HepG2 (cell line): ENCODE data around the gene HOXA10. TPM values are rescaled to one million over a fixed set of nuclear protein-coding genes. Genes with fewer than 3 reads are reported as not detected.

Experiments
- ATAC-seq: fragments of 200-7000 bp; cut with Tn5 transposase; 3 replicates; pipeline ENCODE4 v1.9.1; 2020; ENCODE audit warnings: mild to moderate bottlenecking, moderate library complexity
- BruUV-seq: library from RNA; stranded (reverse); fragments of 400-500 nt; replicated peaks from 2 replicates; lab custom pipeline; 2021; lab: Mats Ljungman, UMichigan
- CTCF ChIA-PET: fragments of 300-600 bp; formaldehyde crosslinking; extraction: SDS; loops from one replicate; lab custom pipeline; 2021; ENCODE audit warnings: low total read pairs, inconsistent platforms, low intra/inter-chr PET ratio; lab: Yijun Ruan, JAX
- POLR2A ChIA-PET: fragments of 350-600 bp; sonication (Branson Sonifier 250); formaldehyde crosslinking; loops from one replicate; lab custom pipeline; 2020; ENCODE audit warnings: antibody characterized with exemption, inconsistent platforms; lab: Yijun Ruan, JAX
- DNase-seq: peaks from one replicate; pipeline ENCODE4 v3.0.0-alpha.2; 2015; ENCODE audit warnings: low spot score
- FAIRE-seq: peaks from 3 replicates; lab custom pipeline; 2011; peaks lifted over from hg19 to GRCh38; lab: Jason Lieb, UNC
- H2AFZ ChIP-seq: one replicate; pipeline ENCODE4 v1.6.1; 2011; ENCODE audit warnings: low read length, inconsistent platforms
- H3K27ac ChIP-seq: fragments of 300-600 bp; 3 replicates; pipeline ENCODE4 v1.8.0; 2011; ENCODE audit warnings: mixed run types, mild to moderate bottlenecking, mixed read lengths, low read length, inconsistent platforms; ENCODE audit not compliant: insufficient read depth; ENCODE audit errors: extremely low read length
- H3K27me3 ChIP-seq, 2 experiments: fragments of 200-600 bp in 1 of 2; 2 replicates in 1 of 2; 3 replicates in 1 of 2; pipeline versions ENCODE4 v1.6.0 to v1.8.0; 2011; ENCODE audit warnings: low read length in 2 of 2, mild to moderate bottlenecking in 2 of 2, moderate library complexity in 2 of 2, inconsistent platforms in 1 of 2; ENCODE audit not compliant: insufficient read depth in 2 of 2, control insufficient read depth in 1 of 2
- H3K36me3 ChIP-seq, 2 experiments: fragments of 200-600 bp in 1 of 2; replicated peaks in 1 of 2; 2 replicates in 1 of 2; 3 replicates in 1 of 2; pipeline versions ENCODE4 v1.5.1 to v1.8.0; 2011; ENCODE audit warnings: low read length in 2 of 2, inconsistent platforms in 1 of 2; ENCODE audit not compliant: insufficient read depth in 2 of 2, control insufficient read depth in 1 of 2
- H3K4me1 ChIP-seq: 2 replicates; pipeline ENCODE4 v1.5.1; 2012; ENCODE audit warnings: low read length, inconsistent platforms; ENCODE audit not compliant: insufficient read depth
- H3K4me2 ChIP-seq: 2 replicates; pipeline ENCODE4 v1.6.0; 2011; ENCODE audit warnings: low read depth, low read length, inconsistent platforms
- H3K4me3 ChIP-seq, 3 experiments: fragments of 200-600 bp in 1 of 3; sonication (generic), shearing (Covaris generic) in 1 of 3; replicated peaks in 1 of 3; 2 replicates each; pipeline ENCODE4 v1.5.1; 2011 to 2016; ENCODE audit warnings: low read length in 3 of 3, inconsistent platforms in 2 of 3, low read depth in 2 of 3, mild to moderate bottlenecking in 2 of 3, control low read depth in 1 of 3, mixed read lengths in 1 of 3; ENCODE audit not compliant: insufficient read depth in 1 of 3
- H3K79me2 ChIP-seq: one replicate; pipeline ENCODE4 v1.6.1; 2011; ENCODE audit warnings: low read length, inconsistent platforms; ENCODE audit not compliant: insufficient read depth
- H3K9ac ChIP-seq: 2 replicates; pipeline ENCODE4 v1.6.0; 2011; ENCODE audit warnings: mild to moderate bottlenecking, low read depth, low read length, inconsistent platforms; ENCODE audit not compliant: insufficient read depth
- H3K9me3 ChIP-seq: 2 replicates; pipeline ENCODE4 v1.5.1; 2012; ENCODE audit warnings: mild to moderate bottlenecking, low read length
- H4K20me1 ChIP-seq: 2 replicates; pipeline ENCODE4 v1.6.0; 2011; ENCODE audit warnings: inconsistent platforms, mild to moderate bottlenecking, low read length, moderate library complexity; ENCODE audit not compliant: insufficient read depth
- EP300 ChIP-seq, 3 experiments: sonication (generic) in 1 of 3; formaldehyde crosslinking in 1 of 3; IDR thresholded peaks; 2 replicates each; pipeline versions ENCODE4 v1.5.1 to v1.6.1; 2011 to 2020; ENCODE audit warnings: low read depth in 2 of 3, low read length in 2 of 3, borderline replicate concordance in 1 of 3, improper control_type of control experiment in 1 of 3, mild to moderate bottlenecking in 1 of 3, missing genetic modification reagents in 1 of 3, moderate library complexity in 1 of 3
- EZH2 ChIP-seq: conservative IDR thresholded peaks from 2 replicates; pipeline ENCODE4 v1.6.1; 2012; ENCODE audit warnings: mild to moderate bottlenecking, low read depth, low read length, moderate library complexity
- NR2F1 ChIP-seq, 2 experiments: fragments of 450-650 bp in 1 of 2; formaldehyde crosslinking in 1 of 2; IDR thresholded peaks; 2 replicates each; pipeline versions ENCODE4 v1.5.0 to v1.6.1; 2016 to 2020; ENCODE audit warnings: mild to moderate bottlenecking in 1 of 2, missing compliant biosample characterization in 1 of 2, missing genetic modification reagents in 1 of 2, moderate library complexity in 1 of 2
- ONECUT2 ChIP-seq: sonication (generic); formaldehyde crosslinking; IDR thresholded peaks from 2 replicates; pipeline ENCODE4 v1.4.0; 2020; ENCODE audit warnings: missing genetic modification reagents
- ZNF317 ChIP-seq: sonication (generic); formaldehyde crosslinking; IDR thresholded peaks from 2 replicates; pipeline ENCODE4 v1.5.0; 2020; ENCODE audit warnings: mild to moderate bottlenecking, missing genetic modification reagents
- ZNF484 ChIP-seq: sonication (generic); formaldehyde crosslinking; IDR thresholded peaks from 2 replicates; pipeline ENCODE4 v1.5.1; 2020; ENCODE audit warnings: mild to moderate bottlenecking, low read depth, missing genetic modification reagents, borderline replicate concordance
- ZNF800 ChIP-seq: sonication (generic); formaldehyde crosslinking; IDR thresholded peaks from 2 replicates; pipeline ENCODE4 v1.4.0; 2020; ENCODE audit warnings: missing genetic modification reagents
- ZNF878 ChIP-seq: sonication (generic); formaldehyde crosslinking; IDR thresholded peaks from 2 replicates; pipeline ENCODE4 v1.8.1; 2023; ENCODE audit warnings: mild to moderate bottlenecking, missing genetic modification reagents, moderate library complexity
- ZSCAN21 ChIP-seq: sonication (generic); formaldehyde crosslinking; IDR thresholded peaks from 2 replicates; pipeline ENCODE4 v1.8.0; 2022; ENCODE audit warnings: mild to moderate bottlenecking, missing genetic modification reagents, moderate library complexity, borderline replicate concordance
- WGBS: methylation state at CpG from one replicate; pipeline ENCODE4 v1.1.6; 2017; ENCODE audit warnings: low lambda C conversion rate; 5-methylcytosine and 5-hydroxymethylcytosine counted together
- in situ Hi-C: cut with HindIII; loops from 2 replicates; pipeline ENCODE4 v1.10.0; 2017; ENCODE audit warnings: low pct_unique_long_range_greater_than_20kb; ENCODE audit not compliant: extremely low pct_ligation_motif_present
- intact Hi-C: fragments of 100-400 bp; cut with micrococcal nuclease; formaldehyde crosslinking; loops from one replicate; pipeline ENCODE4 v1.10.0; 2022; ENCODE audit not compliant: unreplicated experiment
- polyA plus RNA-seq, 8 experiments: library from polyadenylated mRNA; depleted of rRNA in 3 of 8; stranded (reverse) in 7 of 8; unstranded in 1 of 8; fragments of >200 nt; fragmentation: Illumina TruSeq in 4 of 8; extraction: Trizol in 4 of 8; gene quantifications; 2 replicates each; pipeline versions ENCODE4 v1.2.1 to v1.2.3, GENCODE V29; 2011 to 2016; ENCODE audit warnings: low read depth in 4 of 8, missing spikeins in 1 of 8, mixed read lengths in 1 of 8; ENCODE audit not compliant: insufficient read depth in 1 of 8
- total RNA-seq, 5 experiments: library from RNA; depleted of rRNA; stranded (reverse); fragments of >200 nt; fragmentation: Illumina TruSeq; extraction: Trizol; gene quantifications; 2 replicates each; pipeline ENCODE4 v1.2.3, GENCODE V29; 2016; ENCODE audit warnings: low read depth in 1 of 5
- TF ChIP-seq, protein P1 (sequence below): IDR thresholded peaks from 2 replicates; pipeline ENCODE4 v1.6.1; 2016; ENCODE audit warnings: missing genetic modification reagents, missing compliant biosample characterization

The HOXA10 gene
- total and polyA plus RNA-seq, 2 of the 13 experiments (the other 11 are each of a cell fraction or from before 2014, with no cell fraction given), result not detected

GRCh38 chr7:27204851-27205322 lies 30.8 kb upstream of the HOXA10 start:
- H3K27me3 ChIP-seq, result peaks cover 13 to 88% of the 10 kb centered on the region in 2 experiments
- H3K4me3 ChIP-seq, result no peak overlapping the region
- intact Hi-C loops, result no loop called here
- in situ Hi-C loops, result loop anchor here (5.0 to 10.0 kb wide), 3 partner anchors 370 to 817 kb away; no protein-coding TSS in a partner anchor
- peak overlapping the region; percentile 22 for H3K4me2 ChIP-seq
- TF ChIP-seq NR2F1 (CRISPR knock-in tag; IDR thresholded peaks at IDR 0.05), result no peak
- TF ChIP-seq ZNF800 (CRISPR knock-in tag), result 0 out of 2 replicates have a peak, but pooled peaks have one; percentile 30
- TF ChIP-seq EZH2, result 0 out of 2 replicates have a peak, but pooled peaks have one; percentile 39
- H3K27ac ChIP-seq, result no peak overlapping the region
- H3K9me3 ChIP-seq, result no peaks in the 10 kb centered on the region
- H3K9ac ChIP-seq, result no peak overlapping the region
- CTCF ChIA-PET, result no interaction called here
- peaks cover 22% of the 10 kb centered on the region for H3K4me1 ChIP-seq
- DNase-seq, result no peak
- no peak overlapping the region for H2AFZ ChIP-seq
- ATAC-seq, result no peak
- no peaks in the 10 kb centered on the region for H4K20me1 ChIP-seq
- no TSS peak for BruUV-seq
- H3K36me3 ChIP-seq, result no peaks in the 10 kb centered on the region
- POLR2A ChIA-PET, result no interaction called here
- H3K79me2 ChIP-seq, result no peaks in the 10 kb centered on the region
- WGBS, result 57% methylated on average over 34 of the region's 41 CpGs
- FAIRE-seq, result no peak

- FAIRE-seq (no peak), DNase-seq (no peak)
- BruUV-seq, result no TSS peak
- intact Hi-C loops (no loop called here), in situ Hi-C loops (loop anchor here (5.0 to 10.0 kb wide), 3 partner anchors 371 to 818 kb away; no protein-coding TSS in a partner anchor)
- H3K27me3 ChIP-seq, result peaks cover 15 to 83% of the 10 kb centered on the region in 2 experiments
- H3K9me3 ChIP-seq, result no peaks in the 10 kb centered on the region
- no peak overlapping the region for H3K4me3 ChIP-seq
- WGBS, result 13% methylated on average over 4 of the region's 4 CpGs
- peaks cover 23% of the 10 kb centered on the region for H3K4me1 ChIP-seq
- CTCF ChIA-PET, result no interaction called here
- peaks cover 1% of the 10 kb centered on the region; the same call in 1 of the 2 replicates for H4K20me1 ChIP-seq
- TF ChIP-seq, protein P1, sequence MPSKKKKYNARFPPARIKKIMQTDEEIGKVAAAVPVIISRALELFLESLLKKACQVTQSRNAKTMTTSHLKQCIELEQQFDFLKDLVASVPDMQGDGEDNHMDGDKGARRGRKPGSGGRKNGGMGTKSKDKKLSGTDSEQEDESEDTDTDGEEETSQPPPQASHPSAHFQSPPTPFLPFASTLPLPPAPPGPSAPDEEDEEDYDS, result no peak
- TF ChIP-seq ZNF878 (no peak), ZNF317 (no peak), ONECUT2 (CRISPR knock-in tag) (no peak), EP300 (IDR thresholded peaks at IDR 0.05; ENCODE audit: low read depth in 2 of 2, low read length in 2 of 2) (no peak), EP300 (CRISPR knock-in tag; IDR thresholded peaks at IDR 0.05; ENCODE audit: borderline replicate concordance) (no peak), ZSCAN21 (no peak), ZNF484 (CRISPR knock-in tag) (no peak)
- TF ChIP-seq, all 625 proteins: peak for 0
- H3K9ac ChIP-seq, result no peak overlapping the region
- POLR2A ChIA-PET, result no interaction called here
- no peak overlapping the region for H3K4me2 ChIP-seq
- no peak for ATAC-seq
- no peaks in the 10 kb centered on the region for H3K36me3 ChIP-seq
- no peak overlapping the region for H2AFZ ChIP-seq
- H3K79me2 ChIP-seq, result no peaks in the 10 kb centered on the region
- H3K27ac ChIP-seq, result no peak overlapping the region
Measured at GRCh38 chr7:27203964-27204594, 30.0 kb upstream of the HOXA10 start.
